Gastroesophageal sphincter (tissue), 3 donors: ENCODE measurements around the gene CHRM1.

Experiments used
- CTCF ChIP-seq, 4 experiments: fragments of 200-600 bp in 2 of 4; fragments of 450-650 bp in 2 of 4; sonication (generic) in 1 of 4; IDR thresholded peaks; one replicate each; pipeline ENCODE4 v1.5.1; 2017 to 2019; ENCODE audit warnings: antibody characterized with exemption in 4 of 4, mild to moderate bottlenecking in 2 of 4, moderate library complexity in 2 of 4
- POLR2A ChIP-seq, 2 donors: fragments of 450-650 bp; IDR thresholded peaks; one replicate each; pipeline ENCODE4 v1.6.1; 2017; ENCODE audit warnings: antibody characterized with exemption in 2 of 2, mild to moderate bottlenecking in 2 of 2, moderate library complexity in 1 of 2

- no peak for TF ChIP-seq CTCF (IDR thresholded peaks at IDR 0.05)
- no peak for TF ChIP-seq POLR2A (IDR thresholded peaks at IDR 0.05)
These were observed 10.5 kb upstream of the CHRM1 start for GRCh38 chr11:62931499-62932278.
